SK-N-MC (cell line): ENCODE results near the gene SETD1A.
A peak's percentile ranks its signal among the peaks of the same experiment; 100 is the strongest.

Source experiments
- DNase-seq: peaks from one replicate; pipeline ENCODE4 v3.0.0-alpha.2; 2011; ENCODE audit warnings: low read depth, low spot score
- H3K27ac ChIP-seq: fragments of 200-600 bp; sonication (generic); 2 replicates; pipeline ENCODE4 v1.5.1; 2016; ENCODE audit warnings: mixed run types
- H3K36me3 ChIP-seq: fragments of 200-600 bp; sonication (generic); 2 replicates; pipeline ENCODE4 v1.6.1; 2017; ENCODE audit warnings: antibody characterized with exemption, low read length, mixed read lengths; ENCODE audit not compliant: insufficient read depth
- H3K4me3 ChIP-seq: fragments of 200-600 bp; sonication (generic); 2 replicates; pipeline ENCODE4 v1.5.1; 2016
- H3K9ac ChIP-seq: fragments of 200-600 bp; sonication (generic); 2 replicates; pipeline ENCODE4 v1.8.0; 2017; ENCODE audit warnings: mixed run types, mixed read lengths; ENCODE audit not compliant: insufficient read length
- H3K9me3 ChIP-seq: fragments of 200-600 bp; sonication (generic); 2 replicates; pipeline ENCODE4 v1.6.1; 2017; ENCODE audit warnings: low read depth, mild to moderate bottlenecking, antibody characterized with exemption, low read length, moderate library complexity, mixed read lengths
- EZH2 ChIP-seq: fragments of 200-600 bp; sonication (generic); IDR thresholded peaks from one replicate; pipeline ENCODE4 v1.6.1; 2017; ENCODE audit warnings: antibody characterized with exemption
- FOXP2 ChIP-seq: optimal IDR thresholded peaks from 2 replicates; pipeline ENCODE3; 2011; ENCODE audit warnings: mild to moderate bottlenecking, moderate library complexity; ENCODE audit not compliant: insufficient read depth; ENCODE audit errors: extremely low read length, control extremely low read depth
- POLR2AphosphoS5 ChIP-seq: IDR thresholded peaks from 2 replicates; pipeline ENCODE4 v1.6.1; 2012; ENCODE audit warnings: mild to moderate bottlenecking, low read depth, low read length, borderline replicate concordance

SETD1A gene

GRCh38 chr16:30982548-30983288 lies 25.2 kb downstream of the SETD1A start:
- no peak for DNase-seq
- Histone ChIP-seq H3K9ac (no peak overlapping the region), H3K9me3 (no peaks in the 10 kb centered on the region), H3K4me3 (no peak overlapping the region), H3K36me3 (peaks cover 25% of the 10 kb centered on the region; the same call in 1 of the 2 replicates), H3K27ac (no peak overlapping the region)
- TF ChIP-seq POLR2AphosphoS5 (no peak), FOXP2 (no peak), EZH2 (no peak)

GRCh38 chr16:30983289-30983889 lies 25.8 kb downstream of the SETD1A start:
- no peak overlapping the region for H3K4me3 ChIP-seq
- DNase-seq = no peak
- H3K27ac ChIP-seq = no peak overlapping the region
- peaks cover 25% of the 10 kb centered on the region; the same call in 1 of the 2 replicates for H3K36me3 ChIP-seq
- no peaks in the 10 kb centered on the region for H3K9me3 ChIP-seq
- no peak overlapping the region for H3K9ac ChIP-seq
- no peak for TF ChIP-seq FOXP2
- no peak for TF ChIP-seq EZH2
- no peak for TF ChIP-seq POLR2AphosphoS5

DNA sequence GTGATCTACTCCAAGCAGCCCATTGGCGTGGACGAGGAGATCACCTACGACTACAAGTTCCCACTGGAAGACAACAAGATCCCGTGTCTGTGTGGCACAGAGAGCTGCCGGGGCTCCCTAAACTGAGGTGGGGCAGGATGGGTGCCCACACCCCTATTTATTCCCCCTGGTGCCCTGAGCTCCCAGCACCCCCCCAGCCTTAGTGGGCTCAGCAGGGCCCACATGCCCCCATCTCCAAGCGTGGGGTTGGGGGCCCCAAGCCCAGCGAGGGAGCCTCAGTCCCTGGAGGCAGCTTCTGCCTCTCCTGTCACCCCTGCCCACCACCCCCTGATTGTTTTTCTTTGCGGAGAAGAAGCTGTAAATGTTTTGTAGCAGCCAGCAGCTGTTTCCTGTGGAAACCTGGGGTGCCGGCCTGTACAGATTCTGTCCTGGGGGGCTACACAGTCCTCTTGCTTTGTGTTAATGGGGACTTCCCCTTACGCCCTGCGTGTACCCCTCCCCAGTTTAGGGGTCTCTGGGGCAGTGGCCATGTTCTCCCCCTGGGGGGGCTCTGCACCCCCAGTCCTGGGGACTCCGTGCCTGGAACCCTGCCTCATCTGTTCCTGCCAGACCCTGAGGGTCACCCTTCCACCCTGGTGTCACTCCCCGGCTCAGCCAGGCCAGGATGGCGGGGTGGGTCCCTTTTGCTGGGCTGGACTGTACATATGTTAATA lies 26.5 kb downstream of the SETD1A start:
- Histone ChIP-seq H3K4me3 (no peak overlapping the region), H3K36me3 (peaks cover 22% of the 10 kb centered on the region; the same call in 1 of the 2 replicates), H3K9ac (no peak overlapping the region), H3K27ac (no peak overlapping the region), H3K9me3 (no peaks in the 10 kb centered on the region)
- TF ChIP-seq EZH2 = no peak
- TF ChIP-seq POLR2AphosphoS5 = no peak
- no peak for TF ChIP-seq FOXP2
- no peak for DNase-seq

DNA sequence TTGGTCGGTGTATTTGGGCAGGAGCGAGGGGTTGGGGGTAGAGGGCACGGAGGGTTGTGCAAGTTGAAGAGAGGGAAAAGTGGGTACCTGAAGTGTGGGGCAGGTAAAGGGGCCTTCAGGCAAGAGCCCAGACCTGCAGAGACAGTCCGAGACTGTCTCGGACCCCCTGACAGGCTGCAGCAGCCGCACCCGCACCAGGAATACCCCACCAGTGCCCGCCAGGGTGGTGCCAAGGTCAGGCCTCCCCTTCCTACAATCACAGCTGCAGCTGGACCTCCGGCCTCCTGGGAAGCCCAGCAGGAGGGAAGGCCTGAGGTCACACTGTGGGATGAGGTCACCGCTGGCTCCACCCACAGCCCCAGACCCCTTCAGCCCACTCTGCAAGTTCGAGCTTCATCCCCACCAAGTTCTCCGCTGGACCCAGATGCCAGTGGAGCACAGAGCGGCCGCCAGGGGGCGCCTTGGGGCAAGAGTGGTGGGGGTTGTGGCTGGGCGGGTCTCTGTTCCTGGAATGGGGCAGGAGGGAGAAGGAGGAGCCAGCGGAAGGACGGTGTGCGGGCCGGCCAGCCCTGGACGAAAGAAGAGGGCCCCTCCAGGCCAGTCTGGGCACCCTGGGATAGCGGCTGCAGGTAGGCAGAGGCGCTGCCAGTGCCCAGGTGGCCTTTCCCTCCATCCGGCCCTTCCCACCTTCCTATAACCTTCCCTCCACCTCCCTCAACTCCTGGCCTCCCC lies 27.3 kb downstream of the SETD1A start, which contains the start of gene HSD3B7:
HSD3B7 (plus strand) TSS at position 539 of the 732 bp plus-strand sequence. CDS start 452 bp downstream, outside the sequence.
- Histone ChIP-seq H3K9ac (no peak within 1 kb of the TSS), H3K4me3 (no peak within 1 kb of the TSS)

GRCh38 chr16:30985401-30986128 lies 28.0 kb downstream of the SETD1A start:
- peaks cover 9% of the 10 kb centered on the region; the same call in 1 of the 2 replicates for H3K36me3 ChIP-seq
- H3K27ac ChIP-seq = no peak overlapping the region
- H3K9me3 ChIP-seq = no peaks in the 10 kb centered on the region
- TF ChIP-seq POLR2AphosphoS5 (no peak), EZH2 (no peak), FOXP2 (no peak)
- no peak overlapping the region for H3K9ac ChIP-seq
- H3K4me3 ChIP-seq = no peak overlapping the region
- DNase-seq = no peak

More for the DNA sequence above, 27.3 kb downstream of the SETD1A start, which contains the start of gene HSD3B7:
- Histone ChIP-seq H3K27ac (no peak within 1 kb of the TSS), H3K36me3 (peaks cover 16% of the 10 kb centered on the region; the same call in 1 of the 2 replicates), H3K9me3 (no peaks in the 10 kb centered on the region)
- DNase-seq = peak; percentile 10
- TF ChIP-seq POLR2AphosphoS5 (peak; percentile 47; the same call in 1 of the 2 replicates), EZH2 (no peak)

GRCh38 chr16:30986129-30986991 lies 28.8 kb downstream of the SETD1A start:
- Histone ChIP-seq H3K9ac (no peak overlapping the region), H3K36me3 (peaks cover 6% of the 10 kb centered on the region; the same call in 1 of the 2 replicates), H3K9me3 (no peaks in the 10 kb centered on the region), H3K4me3 (no peak overlapping the region), H3K27ac (no peak overlapping the region)
- TF ChIP-seq EZH2 (no peak), FOXP2 (no peak), POLR2AphosphoS5 (no peak)
- no peak for DNase-seq
